K562 (cell line): Measurements from ENCODE around the gene C2orf72. TPM values are rescaled to one million over a fixed set of nuclear protein-coding genes. Genes with fewer than 3 reads are reported as not detected.

Experiments used
- ATAC-seq: fragments of 200-7000 bp; cut with Tn5 transposase; 3 replicates; pipeline ENCODE4 v1.9.1; 2020; ENCODE audit warnings: moderate library complexity
- BruUV-seq: library from RNA; stranded (reverse); fragments of 400-500 nt; replicated peaks from 2 replicates; lab custom pipeline; 2021; lab: Mats Ljungman, UMichigan
- CTCF ChIA-PET: fragments of 300-600 bp; formaldehyde crosslinking; extraction: SDS; loops from one replicate; lab custom pipeline; 2021; ENCODE audit warnings: low intra/inter-chr PET ratio; lab: Yijun Ruan, JAX
- POLR2A ChIA-PET: fragments of 300-600, 350-650 bp; sonication (Branson Sonifier 250); formaldehyde crosslinking; extraction: SDS; loops from one replicate; lab custom pipeline; 2021; ENCODE audit warnings: antibody characterized with exemption, inconsistent platforms; lab: Yijun Ruan, JAX
- DNase-seq, 4 experiments: peaks; one replicate each; pipeline versions ENCODE4 v3.0.0 to v3.0.0-alpha.2; 2011 to 2018; ENCODE audit warnings: low spot score in 3 of 4, mixed read lengths in 3 of 4; ENCODE audit errors: extremely low read depth in 1 of 4
- FAIRE-seq: peaks from 2 replicates; lab custom pipeline; 2011; peaks lifted over from hg19 to GRCh38; lab: Jason Lieb, UNC
- H2AFZ ChIP-seq: 2 replicates; pipeline ENCODE4 v1.6.0; 2011; ENCODE audit warnings: low read depth, low read length, control low read depth, inconsistent platforms
- H3K27ac ChIP-seq: fragments of 200-600 bp; 3 replicates; pipeline ENCODE4 v1.8.0; 2011; ENCODE audit warnings: low read depth, mild to moderate bottlenecking, control low read depth, inconsistent platforms, low read length, moderate library complexity, mixed read lengths; ENCODE audit errors: extremely low read depth
- H3K27me3 ChIP-seq, 2 experiments: fragments of 300-600 bp in 1 of 2; 2 replicates in 1 of 2; 3 replicates in 1 of 2; pipeline versions ENCODE4 v1.6.0 to v1.8.0; 2011; ENCODE audit warnings: inconsistent platforms in 2 of 2, low read length in 2 of 2, mild to moderate bottlenecking in 1 of 2, mixed read lengths in 1 of 2, moderate library complexity in 1 of 2; ENCODE audit not compliant: control insufficient read depth in 2 of 2, insufficient read depth in 2 of 2
- H3K36me3 ChIP-seq: fragments of 300-600 bp; 3 replicates; pipeline ENCODE4 v1.8.0; 2011; ENCODE audit warnings: mild to moderate bottlenecking, low read length, inconsistent platforms; ENCODE audit not compliant: control insufficient read depth, insufficient read depth
- H3K4me1 ChIP-seq, 2 experiments: fragments of 200-600 bp in 1 of 2; replicated peaks in 1 of 2; 2 replicates in 1 of 2; 3 replicates in 1 of 2; pipeline versions ENCODE4 v1.5.1 to v1.8.0; 2011; ENCODE audit warnings: inconsistent platforms in 2 of 2, low read length in 2 of 2, mild to moderate bottlenecking in 1 of 2, mixed read lengths in 1 of 2, moderate library complexity in 1 of 2; ENCODE audit not compliant: control insufficient read depth in 2 of 2, insufficient read depth in 2 of 2
- H3K4me2 ChIP-seq: 2 replicates; pipeline ENCODE4 v1.6.1; 2011; ENCODE audit warnings: low read length, control low read depth, inconsistent platforms, mixed read lengths; ENCODE audit not compliant: insufficient read depth
- H3K4me3 ChIP-seq: fragments of 200-600 bp; sonication (generic), shearing (Covaris generic); 2 replicates; pipeline ENCODE4 v1.5.1; 2016; ENCODE audit warnings: control low read depth, inconsistent platforms
- H3K79me2 ChIP-seq: fragments of 200-600 bp; 3 replicates; pipeline ENCODE4 v1.8.0; 2011; ENCODE audit warnings: low read length, inconsistent platforms; ENCODE audit not compliant: control insufficient read depth, insufficient read depth
- H3K9ac ChIP-seq, 2 experiments: 2 replicates each; pipeline versions ENCODE4 v1.6.0 to v1.6.1; 2011; ENCODE audit warnings: low read depth in 2 of 2, low read length in 2 of 2, control low read depth in 1 of 2, inconsistent platforms in 1 of 2, mild to moderate bottlenecking in 1 of 2, mixed read lengths in 1 of 2; ENCODE audit not compliant: insufficient read depth in 1 of 2
- H3K9me1 ChIP-seq: one replicate; pipeline ENCODE4 v1.6.0; 2011; ENCODE audit warnings: inconsistent platforms, mild to moderate bottlenecking, low read length, moderate library complexity; ENCODE audit not compliant: control insufficient read depth, insufficient read depth
- H3K9me3 ChIP-seq: replicated peaks from 2 replicates; pipeline ENCODE4 v1.5.1; 2011; ENCODE audit warnings: low read depth, low read length, inconsistent platforms; ENCODE audit not compliant: control insufficient read depth, insufficient read depth
- H4K20me1 ChIP-seq: replicated peaks from 2 replicates; pipeline ENCODE4 v1.6.1; 2011; ENCODE audit warnings: low read length, inconsistent platforms, mixed read lengths; ENCODE audit not compliant: control insufficient read depth, insufficient read depth
- CREB1 ChIP-seq, 2 experiments: sonication (generic) in 1 of 2; formaldehyde crosslinking in 1 of 2; IDR thresholded peaks; 2 replicates each; pipeline versions ENCODE4 v1.6.1 to v1.8.0; 2012 to 2022; ENCODE audit warnings: inconsistent platforms in 1 of 2, mild to moderate bottlenecking in 1 of 2, missing genetic modification reagents in 1 of 2, moderate library complexity in 1 of 2
- GTF2F1 ChIP-seq: IDR thresholded peaks from 2 replicates; pipeline ENCODE4 v1.6.1; 2011; ENCODE audit warnings: low read depth, low read length, improper control_type of control experiment
- KLF6 ChIP-seq: fragments of 250-450 bp; sonication (Bioruptor Pico); IDR thresholded peaks from 2 replicates; pipeline ENCODE4 v1.4.0; 2020; ENCODE audit warnings: mild to moderate bottlenecking, moderate library complexity, borderline replicate concordance
- MYNN ChIP-seq, 2 experiments: sonication (generic); formaldehyde crosslinking in 1 of 2; IDR thresholded peaks; 2 replicates each; pipeline versions ENCODE4 v1.5.0 to v1.6.1; 2016 to 2020; ENCODE audit warnings: antibody characterized with exemption in 1 of 2, missing genetic modification reagents in 1 of 2
- NR2F6 ChIP-seq: fragments of 450-650 bp; formaldehyde crosslinking; IDR thresholded peaks from 2 replicates; pipeline ENCODE4 v1.4.0; 2020; ENCODE audit warnings: mild to moderate bottlenecking
- RAD21 ChIP-seq, 2 experiments: fragments of 250-450 bp in 1 of 2; fragments of 450-650 bp in 1 of 2; sonication (Bioruptor Pico) in 1 of 2; formaldehyde crosslinking in 1 of 2; IDR thresholded peaks in 1 of 2; conservative IDR thresholded peaks in 1 of 2; 2 replicates each; pipeline versions ENCODE4 v1.4.0 to v1.8.0; 2020 to 2022; ENCODE audit warnings: mild to moderate bottlenecking in 2 of 2, moderate library complexity in 1 of 2
- SNRNP70 ChIP-seq: fragments of 200-400 bp; formaldehyde crosslinking; optimal IDR thresholded peaks from 2 replicates; pipeline ENCODE3; 2017; ENCODE audit warnings: low read depth, low read length
- TAF9B ChIP-seq: fragments of 450-650 bp; IDR thresholded peaks from 2 replicates; pipeline ENCODE4 v1.6.1; 2018; ENCODE audit warnings: mild to moderate bottlenecking; ENCODE audit not compliant: partially characterized antibody
- ZZZ3 ChIP-seq: fragments of 450-650 bp; IDR thresholded peaks from 2 replicates; pipeline ENCODE4 v1.6.1; 2016; ENCODE audit warnings: antibody characterized with exemption, mild to moderate bottlenecking, moderate library complexity
- WGBS: fragments of 100-300 bp; shearing (Covaris generic); methylation state at CpG from one replicate; pipeline ENCODE4 v1.1.6; 2016; ENCODE audit warnings: low coverage, mixed read lengths; ENCODE audit not compliant: insufficient coverage; ENCODE audit errors: missing lambda C conversion rate; 5-methylcytosine and 5-hydroxymethylcytosine counted together
- in situ Hi-C: fragments of 300-500 bp; cut with MboI; formaldehyde crosslinking; loops from 4 replicates; pipeline ENCODE4 v1.15.0; 2018; ENCODE audit warnings: inconsistent platforms, mixed read lengths
- intact Hi-C: fragments of 100-400 bp; cut with micrococcal nuclease; formaldehyde crosslinking; loops from 2 replicates; pipeline ENCODE4 v1.14.2; 2022
- polyA plus RNA-seq, 8 experiments: library from polyadenylated mRNA; depleted of rRNA in 4 of 8; stranded (reverse) in 5 of 8; unstranded in 3 of 8; fragments of >200 nt; fragmentation: Nextera tagmentation in 2 of 8; fragmentation: Illumina TruSeq in 1 of 8; extraction: Ambion mirVana in 2 of 8; extraction: Trizol in 1 of 8; gene quantifications; 2 replicates each; pipeline versions ENCODE4 v1.2.1 to v1.2.3, GENCODE V29; 2011 to 2014; ENCODE audit warnings: inconsistent platforms in 1 of 8, missing spikeins in 1 of 8
- total RNA-seq, 7 experiments: library from RNA; depleted of rRNA in 6 of 7; stranded (reverse); fragments of >200 nt in 6 of 7; fragmentation: Illumina TruSeq in 2 of 7; extraction: Trizol in 2 of 7; gene quantifications; 2 replicates each; pipeline versions ENCODE4 v1.2.1 to v1.2.3, GENCODE V29; 2011 to 2021; ENCODE audit warnings: low replicate concordance in 1 of 7
- TF ChIP-seq, protein P1 (sequence below), 2 experiments: fragments of 450-650 bp; IDR thresholded peaks; 2 replicates each; pipeline ENCODE4 v1.6.1; 2016

The C2orf72 gene
- total and polyA plus RNA-seq, 9 of the 15 experiments (the other 6 are each of a cell fraction or from before 2014, with no cell fraction given) = 0.08 to 0.18 (median 0.11) TPM; not detected in 6

DNA sequence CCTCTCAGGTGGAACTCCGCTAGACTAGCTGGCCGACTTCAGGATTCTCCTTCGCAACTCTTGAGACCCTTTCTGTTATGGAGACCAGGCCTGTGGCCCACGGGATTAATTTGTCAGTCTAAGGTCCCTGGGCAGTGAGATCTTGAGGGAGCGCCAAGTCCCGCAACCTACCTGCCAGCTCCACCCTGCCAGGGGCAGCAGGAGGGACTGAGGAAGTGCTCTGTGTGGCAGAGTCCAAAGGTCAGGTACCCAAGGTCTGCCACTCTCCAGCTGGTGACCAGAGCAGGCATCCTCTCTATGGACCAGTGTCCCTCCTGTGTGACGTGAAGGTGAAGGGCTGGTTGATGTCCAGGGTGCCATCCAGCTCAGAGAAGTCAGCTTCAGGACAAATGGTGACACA lies 45.7 kb upstream of the C2orf72 start:
- no peak overlapping the region for H3K4me3 ChIP-seq
- no peaks in the 10 kb centered on the region for H3K9me1 ChIP-seq
- no peak for DNase-seq
- no peak for FAIRE-seq
- H3K4me2 ChIP-seq = no peak overlapping the region
- ATAC-seq = no peak
- H4K20me1 ChIP-seq = no peaks in the 10 kb centered on the region; the same call in 1 of the 2 replicates
- ChIA-PET POLR2A (interaction anchor here (0.6 kb wide), 1 partner anchor 583 kb away, joined by 3 read pairs; no protein-coding TSS in a partner anchor), CTCF (no interaction called here)
- H3K9ac ChIP-seq = no peak overlapping the region
- H3K36me3 ChIP-seq = no peaks in the 10 kb centered on the region
- BruUV-seq = no TSS peak
- no peaks in the 10 kb centered on the region for H3K79me2 ChIP-seq
- 10% methylated on average over 3 of the region's 7 CpGs for WGBS
- no peaks in the 10 kb centered on the region for H3K9me3 ChIP-seq
- TF ChIP-seq MYNN (IDR thresholded peaks at IDR 0.05) (no peak), MYNN (CRISPR knock-in tag; IDR thresholded peaks at IDR 0.05) (no peak), TAF9B (no peak), GTF2F1 (no peak), RAD21 (CRISPR knock-in tag; conservative IDR thresholded peaks at IDR 0.05 in 1 of 2, IDR thresholded peaks at IDR 0.05 in 1 of 2) (no peak), ZZZ3 (no peak), CREB1 (IDR thresholded peaks at IDR 0.05) (no peak), CREB1 (CRISPR knock-in tag; IDR thresholded peaks at IDR 0.05) (no peak), KLF6 (CRISPR knock-in tag) (no peak), NR2F6 (no peak), SNRNP70 (no peak)
- TF ChIP-seq, protein P1, sequence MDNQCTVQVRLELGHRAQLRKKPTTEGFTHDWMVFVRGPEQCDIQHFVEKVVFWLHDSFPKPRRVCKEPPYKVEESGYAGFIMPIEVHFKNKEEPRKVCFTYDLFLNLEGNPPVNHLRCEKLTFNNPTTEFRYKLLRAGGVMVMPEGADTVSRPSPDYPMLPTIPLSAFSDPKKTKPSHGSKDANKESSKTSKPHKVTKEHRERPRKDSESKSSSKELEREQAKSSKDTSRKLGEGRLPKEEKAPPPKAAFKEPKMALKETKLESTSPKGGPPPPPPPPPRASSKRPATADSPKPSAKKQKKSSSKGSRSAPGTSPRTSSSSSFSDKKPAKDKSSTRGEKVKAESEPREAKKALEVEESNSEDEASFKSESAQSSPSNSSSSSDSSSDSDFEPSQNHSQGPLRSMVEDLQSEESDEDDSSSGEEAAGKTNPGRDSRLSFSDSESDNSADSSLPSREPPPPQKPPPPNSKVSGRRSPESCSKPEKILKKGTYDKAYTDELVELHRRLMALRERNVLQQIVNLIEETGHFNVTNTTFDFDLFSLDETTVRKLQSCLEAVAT (IDR thresholded peaks at IDR 0.05) = no peak
- H3K27me3 ChIP-seq = peaks cover 19 to 66% of the 10 kb centered on the region in 2 experiments; a peak in 4 of 5 replicates
- peaks cover 2 to 19% of the 10 kb centered on the region in 2 experiments; a peak in 2 of 5 replicates for H3K4me1 ChIP-seq
- intact Hi-C loops (no loop called here), in situ Hi-C loops (no loop called here)
- H3K27ac ChIP-seq = no peak overlapping the region
- no peak overlapping the region for H2AFZ ChIP-seq
